Glutamatergic neuron (in vitro differentiated cells): ENCODE data around the gene FBXO44. TPM values are rescaled to one million over a fixed set of nuclear protein-coding genes. Genes with fewer than 3 reads are reported as not detected.
A peak's percentile ranks its signal among the peaks of the same experiment; 100 is the strongest.

Experiments used
- DNase-seq: peaks from one replicate; pipeline ENCODE4 v3.0.0; 2022
- H3K27ac Mint-ChIP-seq: one replicate; pipeline ENCODE4 v1.8.0; 2020; ENCODE audit warnings: mild to moderate bottlenecking, mixed read lengths, inconsistent platforms; ENCODE audit not compliant: unreplicated experiment
- H3K27me3 Mint-ChIP-seq: one replicate; pipeline ENCODE4 v1.8.0; 2020; ENCODE audit warnings: mild to moderate bottlenecking, moderate library complexity, mixed read lengths, inconsistent platforms; ENCODE audit not compliant: unreplicated experiment
- H3K36me3 Mint-ChIP-seq: one replicate; pipeline ENCODE4 v1.8.0; 2020; ENCODE audit warnings: mild to moderate bottlenecking, mixed read lengths, inconsistent platforms; ENCODE audit not compliant: unreplicated experiment
- H3K4me1 Mint-ChIP-seq: one replicate; pipeline ENCODE4 v1.8.0; 2020; ENCODE audit warnings: mild to moderate bottlenecking, low read depth, mixed read lengths, inconsistent platforms; ENCODE audit not compliant: unreplicated experiment
- H3K4me3 Mint-ChIP-seq: one replicate; pipeline ENCODE4 v1.8.0; 2020; ENCODE audit warnings: mild to moderate bottlenecking, mixed read lengths, inconsistent platforms; ENCODE audit not compliant: unreplicated experiment
- H3K9me3 Mint-ChIP-seq: one replicate; pipeline ENCODE4 v1.8.0; 2020; ENCODE audit warnings: mild to moderate bottlenecking, moderate library complexity, mixed read lengths, inconsistent platforms; ENCODE audit not compliant: unreplicated experiment
- total RNA-seq: library from RNA; stranded (reverse); fragmentation: NEBNext Ultra II Directional; extraction: Animal tissue kit (Norgen Biotek cat#: 25700); gene quantifications from one replicate; pipeline ENCODE4 v1.2.1, GENCODE V29; 2021; ENCODE audit not compliant: unreplicated experiment
- TF ChIP-seq, protein P1 (sequence below): fragments of 200-600 bp; sonication (generic); IDR thresholded peaks from one replicate; pipeline ENCODE4 v1.5.0; 2021; ENCODE audit not compliant: partially characterized antibody, unreplicated experiment

FBXO44 gene
- total RNA-seq, 1 donor from 2014 or later, result 51.7 TPM

DNA sequence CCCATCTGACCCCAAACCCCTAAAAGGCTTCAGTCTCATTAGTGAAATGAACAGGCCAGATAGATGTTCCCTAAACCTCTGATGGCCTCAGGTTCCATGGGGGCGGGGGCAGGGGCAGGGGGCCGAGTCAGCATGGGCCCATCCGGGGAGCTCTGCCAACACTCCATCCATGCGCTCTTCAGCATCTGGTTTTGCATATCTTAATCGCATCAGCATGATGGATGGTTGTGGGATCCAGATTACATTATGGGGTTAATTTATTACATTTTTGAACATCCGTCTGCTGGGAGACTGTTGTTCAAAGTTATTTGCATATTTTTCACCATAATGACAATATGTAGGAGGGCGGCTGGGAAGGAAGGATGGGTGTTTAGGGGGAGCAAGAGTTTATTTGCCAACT is 29.4 kb downstream of the FBXO44 start:
- Mint-ChIP-seq H3K9me3 (peaks cover 4% of the 10 kb centered on the region), H3K27ac (no peak overlapping the region), H3K4me3 (no peak overlapping the region), H3K36me3 (no peaks in the 10 kb centered on the region), H3K27me3 (peaks cover 3% of the 10 kb centered on the region), H3K4me1 (peaks cover 31% of the 10 kb centered on the region)
- no peak for DNase-seq
- TF ChIP-seq, protein P1, sequence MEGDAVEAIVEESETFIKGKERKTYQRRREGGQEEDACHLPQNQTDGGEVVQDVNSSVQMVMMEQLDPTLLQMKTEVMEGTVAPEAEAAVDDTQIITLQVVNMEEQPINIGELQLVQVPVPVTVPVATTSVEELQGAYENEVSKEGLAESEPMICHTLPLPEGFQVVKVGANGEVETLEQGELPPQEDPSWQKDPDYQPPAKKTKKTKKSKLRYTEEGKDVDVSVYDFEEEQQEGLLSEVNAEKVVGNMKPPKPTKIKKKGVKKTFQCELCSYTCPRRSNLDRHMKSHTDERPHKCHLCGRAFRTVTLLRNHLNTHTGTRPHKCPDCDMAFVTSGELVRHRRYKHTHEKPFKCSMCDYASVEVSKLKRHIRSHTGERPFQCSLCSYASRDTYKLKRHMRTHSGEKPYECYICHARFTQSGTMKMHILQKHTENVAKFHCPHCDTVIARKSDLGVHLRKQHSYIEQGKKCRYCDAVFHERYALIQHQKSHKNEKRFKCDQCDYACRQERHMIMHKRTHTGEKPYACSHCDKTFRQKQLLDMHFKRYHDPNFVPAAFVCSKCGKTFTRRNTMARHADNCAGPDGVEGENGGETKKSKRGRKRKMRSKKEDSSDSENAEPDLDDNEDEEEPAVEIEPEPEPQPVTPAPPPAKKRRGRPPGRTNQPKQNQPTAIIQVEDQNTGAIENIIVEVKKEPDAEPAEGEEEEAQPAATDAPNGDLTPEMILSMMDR, result no peak

DNA sequence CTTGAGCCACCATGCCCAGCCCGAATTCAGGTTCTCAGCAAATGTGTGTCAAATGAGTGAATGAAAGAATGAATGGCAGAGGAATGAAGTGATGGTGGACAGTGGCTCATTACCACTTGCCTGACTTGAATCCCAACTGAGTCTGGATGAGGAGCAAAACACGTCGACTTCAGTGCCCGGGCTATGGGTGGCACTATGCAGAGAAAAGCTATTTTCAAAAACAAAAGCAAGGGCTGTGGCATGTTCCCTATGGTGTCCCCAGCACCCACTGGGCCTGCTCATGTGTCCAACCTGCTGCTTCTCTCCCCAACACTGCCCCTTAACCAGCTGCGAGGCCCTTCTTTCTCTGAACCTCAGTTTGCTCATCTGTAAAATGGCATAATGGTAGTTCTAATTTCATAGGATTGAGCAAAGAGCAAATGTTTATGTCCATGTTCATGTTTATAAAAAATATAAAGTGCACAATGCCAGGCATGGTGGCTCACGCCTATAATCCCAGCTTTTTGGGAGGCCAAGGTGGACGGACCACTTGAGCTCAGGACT is 30.6 kb downstream of the FBXO44 start:
- peaks cover 38% of the 10 kb centered on the region for H3K4me1 Mint-ChIP-seq
- peaks cover 9% of the 10 kb centered on the region for H3K9me3 Mint-ChIP-seq
- H3K27me3 Mint-ChIP-seq, result peaks cover 8% of the 10 kb centered on the region
- TF ChIP-seq, protein P1, result no peak
- no peak overlapping the region for H3K4me3 Mint-ChIP-seq
- DNase-seq, result no peak
- no peak overlapping the region for H3K27ac Mint-ChIP-seq
- no peaks in the 10 kb centered on the region for H3K36me3 Mint-ChIP-seq

DNA sequence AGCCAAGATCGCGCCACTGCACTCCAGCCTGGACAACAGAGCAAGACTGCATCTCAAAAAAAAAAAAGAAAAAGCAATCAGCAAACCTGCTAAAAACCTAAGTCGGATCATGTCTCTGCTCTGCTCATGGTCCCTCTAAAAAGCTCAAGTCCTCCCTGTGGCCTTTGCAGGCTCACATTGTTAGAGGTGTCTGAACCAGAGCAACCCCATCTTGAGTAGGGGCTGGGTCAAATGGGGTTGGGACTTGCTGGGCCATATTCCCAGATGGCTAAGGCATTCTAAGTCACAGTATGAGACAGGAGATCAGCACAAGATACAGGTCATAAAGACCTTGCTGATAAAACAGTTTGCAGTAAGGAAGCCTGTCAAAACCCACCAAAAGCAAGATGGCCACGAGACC is 33.8 kb downstream of the FBXO44 start:
- peaks cover 20% of the 10 kb centered on the region for H3K27me3 Mint-ChIP-seq
- peaks cover 34% of the 10 kb centered on the region for H3K4me1 Mint-ChIP-seq
- TF ChIP-seq, protein P1, result no peak
- peak overlapping the region; percentile 22 for H3K27ac Mint-ChIP-seq
- peaks cover 16% of the 10 kb centered on the region for H3K9me3 Mint-ChIP-seq
- DNase-seq, result no peak
- no peaks in the 10 kb centered on the region for H3K36me3 Mint-ChIP-seq
- peak overlapping the region; percentile 38 for H3K4me3 Mint-ChIP-seq

DNA sequence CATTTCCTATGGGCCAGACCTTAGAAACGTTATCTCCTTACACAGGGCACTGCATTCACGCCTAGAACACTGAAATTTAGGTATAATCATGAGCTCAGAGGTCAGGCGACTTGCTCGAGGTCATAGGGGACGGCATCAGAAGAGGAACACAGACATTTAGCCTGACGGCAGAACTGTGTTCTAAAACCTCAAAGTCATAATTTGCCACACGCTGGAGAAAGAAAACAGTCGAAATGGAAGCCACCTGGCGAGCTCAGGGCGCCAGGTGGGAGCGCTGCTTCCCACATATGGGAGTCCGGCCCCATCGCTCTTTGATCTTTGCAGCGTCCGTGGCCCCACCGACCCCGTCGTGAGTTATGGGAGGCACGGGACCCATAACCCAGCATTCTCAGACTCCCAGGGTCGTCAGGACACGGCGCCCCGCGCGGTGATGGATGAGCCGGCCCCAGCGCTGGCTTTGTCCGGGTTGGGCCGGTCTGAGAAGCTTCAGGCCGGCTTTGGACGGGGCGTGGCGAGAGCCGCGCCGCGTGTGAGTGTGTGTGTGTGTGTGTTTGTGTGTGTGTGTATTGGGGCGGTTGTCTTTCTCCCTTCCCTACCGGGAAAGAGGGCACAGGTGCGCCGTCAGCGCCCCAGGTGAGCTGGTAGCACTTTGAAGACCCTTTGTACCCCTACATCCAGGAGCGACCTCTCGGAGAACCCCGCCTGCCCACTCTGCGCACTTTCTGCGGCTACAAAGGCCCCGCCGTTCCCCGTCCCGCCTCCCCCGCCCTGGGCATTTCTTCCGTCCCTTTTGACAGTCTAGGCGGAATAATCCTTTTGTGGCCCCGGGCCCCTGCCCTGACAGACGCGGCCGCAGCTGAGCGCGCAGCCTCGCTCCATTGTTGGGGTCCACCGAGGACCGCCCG is 36.0 kb downstream of the FBXO44 start:
- peaks cover 32% of the 10 kb centered on the region for H3K4me1 Mint-ChIP-seq
- H3K27ac Mint-ChIP-seq, result peak overlapping the region; percentile 99
- peak; percentile 78 for DNase-seq

More for the DNA sequence above, 36.0 kb downstream of the FBXO44 start:
- H3K9me3 Mint-ChIP-seq, result peaks cover 19% of the 10 kb centered on the region
- H3K36me3 Mint-ChIP-seq, result no peaks in the 10 kb centered on the region
- TF ChIP-seq, protein P1, result no peak
- H3K4me3 Mint-ChIP-seq, result peak overlapping the region; percentile 91
- H3K27me3 Mint-ChIP-seq, result peaks cover 25% of the 10 kb centered on the region
